Suprapubic skin (tissue), 4 donors: Measurements from ENCODE around the gene KRR1.

Experiments used
- CTCF ChIP-seq, 2 donors: fragments of 200-600 bp in 1 of 2; fragments of 450-650 bp in 1 of 2; sonication (generic) in 1 of 2; IDR thresholded peaks; one replicate each; pipeline ENCODE4 v1.5.1; 2016 to 2019; ENCODE audit warnings: antibody characterized with exemption in 2 of 2, mild to moderate bottlenecking in 1 of 2, moderate library complexity in 1 of 2
- EP300 ChIP-seq: sonication (generic); formaldehyde crosslinking; IDR thresholded peaks from one replicate; pipeline ENCODE4 v1.6.1; 2017; ENCODE audit warnings: antibody characterized with exemption
- POLR2A ChIP-seq, 2 donors: fragments of 450-650 bp; IDR thresholded peaks; one replicate each; pipeline ENCODE4 v1.6.1; 2017; ENCODE audit warnings: antibody characterized with exemption in 2 of 2, mild to moderate bottlenecking in 2 of 2, moderate library complexity in 2 of 2
- POLR2AphosphoS5 ChIP-seq, 3 donors: sonication (generic); formaldehyde crosslinking; IDR thresholded peaks; one replicate each; pipeline ENCODE4 v1.6.1; 2017; ENCODE audit warnings: antibody characterized with exemption in 3 of 3

GRCh38 chr12:75489187-75489586 is 22.2 kb downstream of the KRR1 start:
- no peak for TF ChIP-seq POLR2A (IDR thresholded peaks at IDR 0.05)
- TF ChIP-seq CTCF (IDR thresholded peaks at IDR 0.05): no peak
- TF ChIP-seq EP300: no peak
- TF ChIP-seq POLR2AphosphoS5 (IDR thresholded peaks at IDR 0.05): no peak
